Fibroblast of the conjunctiva (primary cell): Measurements from ENCODE around the gene GLYATL1B.
"Not testable (repeated sequence)": the region's sequence is repeated elsewhere in the genome, so short reads cannot be mapped to it uniquely, and the experiment has no call there.

Experiments
- DNase-seq: peaks from one replicate; pipeline ENCODE4 v3.0.0-alpha.2; 2010; ENCODE audit warnings: low read depth

The GLYATL1B gene

GRCh38 chr11:59095972-59096575 lies 10.0 kb downstream of the GLYATL1B start:
- DNase-seq, result not testable (repeated sequence)

DNA sequence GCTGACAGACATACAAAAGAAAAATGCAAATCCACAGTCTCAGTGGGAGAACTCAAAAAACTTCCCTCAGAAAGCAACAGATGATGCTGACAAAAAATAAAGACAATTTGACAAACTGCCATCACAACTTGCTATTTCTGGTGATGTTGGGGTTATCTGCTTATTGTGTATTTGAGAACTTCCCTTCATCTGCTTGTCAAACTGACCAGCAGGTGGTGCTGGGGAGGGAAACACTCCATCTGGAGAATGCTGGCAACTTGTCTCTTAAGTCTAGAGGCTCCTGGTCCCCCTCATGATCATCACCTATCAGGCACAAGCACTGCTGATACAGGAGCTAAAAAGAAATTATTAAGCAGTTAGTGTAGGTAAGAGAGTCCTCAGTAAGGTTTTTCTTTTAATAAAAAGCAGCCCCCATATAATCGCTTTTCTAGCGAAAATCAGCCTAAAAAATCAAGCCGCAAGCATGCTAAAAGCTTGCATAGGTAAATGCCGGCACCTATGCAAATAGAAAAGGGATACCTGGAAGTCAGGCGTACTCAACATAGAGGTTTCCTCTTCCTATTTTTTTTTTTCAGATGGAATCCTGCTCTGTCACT lies 11.1 kb downstream of the GLYATL1B start:
- DNase-seq, result peak; percentile 41

DNA sequence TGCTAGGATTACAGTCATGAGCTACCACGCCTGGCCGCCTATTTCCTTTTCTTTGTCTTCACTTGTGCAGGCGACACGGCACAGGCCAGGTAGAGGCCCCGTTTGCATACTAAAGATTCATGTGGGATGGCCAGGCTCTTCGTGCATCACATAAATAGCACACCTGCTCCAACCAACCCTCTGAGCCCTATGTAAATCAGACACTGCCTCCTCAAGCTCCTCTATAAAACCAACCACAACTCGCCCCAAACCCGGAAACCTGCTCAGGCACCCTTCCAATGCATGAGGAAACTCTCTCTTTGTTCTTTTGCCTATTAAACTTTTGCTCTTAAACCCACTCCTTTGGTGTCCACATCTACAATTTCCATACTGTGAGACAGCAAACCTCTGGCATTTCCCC lies 11.8 kb downstream of the GLYATL1B start:
- DNase-seq, result not testable (repeated sequence)

- DNase-seq, result peak; percentile 6
Observed at GRCh38 chr11:59102259-59102765, 16.2 kb downstream of the GLYATL1B start.

DNA sequence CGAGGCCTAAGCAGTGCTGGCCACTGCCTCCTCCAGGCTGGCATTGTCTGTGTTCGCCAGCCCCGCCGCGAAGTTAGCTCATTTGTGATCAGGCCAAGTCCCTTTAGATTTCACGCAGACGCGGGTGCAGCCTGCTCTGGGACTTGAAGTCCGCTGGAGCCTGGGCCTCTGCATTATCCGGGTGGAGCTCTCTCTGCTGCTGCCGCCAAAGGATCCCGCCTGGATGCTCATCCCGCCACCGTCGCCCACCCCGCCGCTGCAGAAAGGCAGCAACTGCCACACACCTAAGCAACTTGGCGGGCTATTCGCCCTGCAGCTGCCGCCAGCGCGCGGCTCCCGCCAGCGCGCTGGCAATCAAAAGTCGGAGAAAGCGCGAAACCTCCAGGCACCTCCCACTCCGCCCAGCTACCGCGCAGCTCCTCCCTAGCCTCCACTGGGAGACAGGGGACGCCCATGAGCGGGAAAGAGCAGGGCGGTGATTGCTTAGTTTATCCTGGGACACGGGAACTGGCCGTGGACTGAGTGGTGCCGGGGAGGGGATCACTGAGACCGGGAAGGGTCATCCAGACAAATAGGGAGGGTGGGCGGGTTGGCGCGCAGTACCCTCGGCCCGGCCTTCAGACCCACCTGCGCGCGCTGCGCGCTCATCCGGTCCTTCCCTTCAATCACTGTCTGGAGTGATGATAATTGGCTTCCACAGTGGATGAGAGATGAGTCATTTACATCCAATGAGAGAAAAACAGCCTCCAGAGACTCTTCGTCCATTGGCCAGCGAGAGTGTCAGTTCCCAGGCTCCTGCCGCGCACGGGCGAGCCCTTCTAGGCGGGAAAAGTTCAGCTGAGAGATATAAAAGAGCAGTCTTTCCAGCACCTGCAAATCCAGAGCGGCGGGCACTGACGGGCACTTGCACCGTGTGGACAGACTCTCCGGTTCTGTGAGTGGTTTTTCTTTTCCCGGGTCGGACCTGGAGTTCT lies 20.5 kb downstream of the GLYATL1B start, which contains the start of gene FAM111B:
TSS of gene FAM111B (plus strand) at position 875 of the 974 bp plus-strand sequence. CDS start 2,389 bp downstream, outside the sequence.
- DNase-seq, result peak; percentile 75

DNA sequence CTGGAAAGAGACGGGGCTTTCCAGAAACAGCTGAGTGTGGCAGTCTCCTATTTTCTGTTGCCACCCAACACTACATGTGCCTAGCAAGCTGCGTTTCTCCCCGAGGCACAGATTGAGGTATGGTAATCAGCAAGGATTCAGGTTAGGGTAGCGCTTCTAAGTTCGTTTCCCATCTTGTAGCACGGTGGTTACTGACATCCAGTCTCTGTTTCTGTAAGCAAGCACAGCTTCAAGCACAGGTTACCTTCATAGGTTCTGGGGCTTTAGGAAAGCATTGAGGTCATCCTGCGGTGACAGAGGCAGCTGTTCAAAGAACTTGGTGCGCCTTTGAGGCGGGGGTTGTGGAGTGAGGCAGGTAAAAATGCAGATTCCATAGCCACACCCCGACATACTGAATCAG lies 21.6 kb downstream of the GLYATL1B start:
- not testable (repeated sequence) for DNase-seq

DNA sequence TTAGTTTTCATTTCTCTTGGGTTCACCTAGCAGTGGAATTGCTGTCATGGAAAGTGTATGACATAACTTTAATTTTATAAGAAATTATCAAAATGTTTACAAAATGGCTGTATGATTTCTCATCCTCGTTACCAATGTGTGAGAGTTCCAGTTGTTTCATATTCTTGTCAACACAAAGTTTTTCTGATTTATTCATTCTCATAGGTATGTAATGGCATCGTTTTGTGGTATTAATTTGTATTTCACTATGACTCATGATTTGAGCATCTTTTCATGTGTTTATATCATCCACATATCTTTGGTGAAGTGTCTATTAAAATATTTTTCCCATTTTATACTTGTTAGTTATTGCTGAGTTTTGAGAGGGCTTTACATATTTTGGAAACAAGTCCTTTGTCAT lies 26.4 kb downstream of the GLYATL1B start:
- DNase-seq, result no peak

GRCh38 chr11:59114344-59114743 lies 28.2 kb downstream of the GLYATL1B start:
- DNase-seq, result no peak

- no peak for DNase-seq
Observed at GRCh38 chr11:59115553-59115952, 29.4 kb downstream of the GLYATL1B start.

DNA sequence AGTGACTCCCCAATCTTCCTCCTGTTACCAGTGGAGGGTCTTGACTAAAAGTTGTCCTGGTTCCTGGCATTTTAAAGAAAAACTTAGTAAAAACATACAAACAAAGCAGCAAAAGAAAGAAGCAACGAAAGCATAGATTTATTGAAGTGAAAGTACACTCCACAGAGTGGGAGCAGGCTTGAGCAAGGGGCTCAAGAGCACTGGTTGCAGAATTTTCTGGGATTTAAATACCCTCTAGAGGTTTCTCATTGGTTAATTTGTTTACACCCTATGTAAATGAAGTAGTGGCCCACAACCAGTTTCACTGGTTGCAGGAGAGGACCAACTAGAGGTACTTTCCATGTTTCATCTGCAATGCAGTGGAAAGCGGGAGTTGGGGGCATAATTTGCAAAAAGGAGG lies 31.7 kb downstream of the GLYATL1B start:
- no peak for DNase-seq

GRCh38 chr11:59119826-59120225 lies 33.7 kb downstream of the GLYATL1B start:
- DNase-seq, result no peak

DNA sequence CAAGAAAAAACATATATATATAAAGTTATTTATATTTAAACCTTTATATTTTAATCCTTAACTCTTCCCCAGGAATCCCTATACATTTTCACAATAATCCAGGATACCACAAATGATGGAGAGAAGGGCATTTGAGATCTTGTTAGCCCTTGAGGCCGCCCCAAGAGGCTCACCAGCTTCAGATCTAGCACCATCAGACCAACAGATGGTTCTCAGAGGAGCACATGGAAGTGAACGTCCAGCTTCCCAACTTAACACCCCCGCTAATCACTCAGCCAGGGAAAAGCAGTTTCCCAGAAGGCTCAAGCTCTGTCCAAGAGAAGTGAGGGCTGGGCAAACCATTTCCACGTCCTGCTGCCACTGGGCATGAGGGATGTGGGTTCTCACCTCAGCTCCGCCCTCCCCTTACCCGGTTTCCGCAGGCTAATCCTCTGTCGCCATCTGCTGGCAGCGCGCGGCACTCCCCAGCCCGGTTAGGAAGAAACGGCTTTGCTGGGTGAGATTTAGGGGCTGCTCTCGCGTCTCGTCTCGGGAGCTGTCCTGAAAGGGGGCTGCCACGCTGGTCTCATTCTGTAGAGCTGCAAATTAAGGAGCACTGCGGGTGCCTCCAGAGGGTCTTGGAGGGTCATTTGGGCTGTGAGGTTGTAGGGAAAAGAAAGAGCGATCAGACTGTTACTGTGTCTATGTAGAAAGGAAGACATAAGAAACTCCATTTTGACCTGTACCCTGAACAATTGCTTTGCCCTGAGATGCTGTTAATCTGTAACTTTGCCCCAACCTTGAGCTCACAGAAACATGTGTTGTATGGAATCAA lies 49.7 kb downstream of the GLYATL1B start:
- peak; percentile 55 for DNase-seq

DNA sequence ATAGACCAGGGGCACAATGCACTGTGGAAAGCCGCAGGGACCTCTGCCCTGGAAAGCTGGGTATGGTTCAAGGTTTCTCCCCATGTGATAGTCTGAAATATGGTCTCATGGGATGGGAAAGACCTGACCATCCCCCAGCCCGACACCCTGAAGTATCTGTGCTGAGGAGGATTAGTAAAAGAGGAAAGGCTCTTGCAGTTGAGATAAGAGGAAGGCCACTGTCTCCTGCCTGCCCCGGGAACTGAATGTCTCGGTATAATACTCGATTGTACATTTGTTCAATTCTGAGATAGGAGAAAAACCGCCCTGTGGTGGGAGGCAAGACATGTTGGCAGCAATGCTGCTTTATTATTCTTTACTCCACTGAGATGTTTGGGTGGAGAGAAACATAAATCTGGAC lies 50.4 kb downstream of the GLYATL1B start:
- not testable (repeated sequence) for DNase-seq

DNA sequence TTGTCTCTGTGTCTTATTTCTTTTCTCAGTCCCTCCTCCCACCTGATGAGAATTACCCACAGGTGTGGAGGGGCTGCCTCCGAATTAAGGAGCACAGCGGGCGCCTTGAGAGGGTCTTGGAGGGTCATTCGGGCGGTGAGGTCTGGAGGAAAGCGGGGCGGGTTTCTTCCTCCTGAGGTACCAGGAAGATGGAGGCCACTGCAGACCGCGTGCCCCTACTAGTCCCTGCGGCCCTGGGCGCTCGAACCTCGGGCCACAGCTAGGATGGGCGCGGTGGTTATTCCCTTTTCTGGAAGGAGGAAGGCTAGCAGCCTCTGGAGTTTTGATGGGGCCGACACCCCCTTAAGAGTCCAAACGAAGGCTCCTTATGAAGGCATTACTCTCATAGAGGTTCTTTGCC lies 51.1 kb downstream of the GLYATL1B start:
- DNase-seq, result no peak

DNA sequence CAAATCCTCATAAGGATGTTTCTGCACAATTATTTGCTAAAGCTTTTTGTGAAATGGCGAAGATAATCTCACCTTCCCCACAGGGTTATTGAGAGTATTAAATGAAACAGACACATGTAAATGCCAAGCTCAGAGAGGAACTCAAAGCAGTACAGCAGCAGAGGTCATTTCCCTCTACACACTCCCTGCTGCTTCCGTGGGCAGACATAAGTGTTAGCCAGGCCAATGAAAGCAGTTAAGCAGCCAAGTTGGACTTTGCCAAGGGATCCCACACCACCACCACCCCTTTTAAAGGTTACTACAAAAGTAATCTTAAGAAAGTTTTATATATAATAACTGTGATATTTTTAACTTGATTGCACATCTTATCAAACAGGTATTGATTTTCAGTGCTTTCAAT lies 52.5 kb downstream of the GLYATL1B start:
- no peak for DNase-seq

GRCh38 chr11:59141191-59141590 lies 55.1 kb downstream of the GLYATL1B start:
- no peak for DNase-seq

- DNase-seq, result no peak
Observed at GRCh38 chr11:59141673-59142460, 55.8 kb downstream of the GLYATL1B start.

DNA sequence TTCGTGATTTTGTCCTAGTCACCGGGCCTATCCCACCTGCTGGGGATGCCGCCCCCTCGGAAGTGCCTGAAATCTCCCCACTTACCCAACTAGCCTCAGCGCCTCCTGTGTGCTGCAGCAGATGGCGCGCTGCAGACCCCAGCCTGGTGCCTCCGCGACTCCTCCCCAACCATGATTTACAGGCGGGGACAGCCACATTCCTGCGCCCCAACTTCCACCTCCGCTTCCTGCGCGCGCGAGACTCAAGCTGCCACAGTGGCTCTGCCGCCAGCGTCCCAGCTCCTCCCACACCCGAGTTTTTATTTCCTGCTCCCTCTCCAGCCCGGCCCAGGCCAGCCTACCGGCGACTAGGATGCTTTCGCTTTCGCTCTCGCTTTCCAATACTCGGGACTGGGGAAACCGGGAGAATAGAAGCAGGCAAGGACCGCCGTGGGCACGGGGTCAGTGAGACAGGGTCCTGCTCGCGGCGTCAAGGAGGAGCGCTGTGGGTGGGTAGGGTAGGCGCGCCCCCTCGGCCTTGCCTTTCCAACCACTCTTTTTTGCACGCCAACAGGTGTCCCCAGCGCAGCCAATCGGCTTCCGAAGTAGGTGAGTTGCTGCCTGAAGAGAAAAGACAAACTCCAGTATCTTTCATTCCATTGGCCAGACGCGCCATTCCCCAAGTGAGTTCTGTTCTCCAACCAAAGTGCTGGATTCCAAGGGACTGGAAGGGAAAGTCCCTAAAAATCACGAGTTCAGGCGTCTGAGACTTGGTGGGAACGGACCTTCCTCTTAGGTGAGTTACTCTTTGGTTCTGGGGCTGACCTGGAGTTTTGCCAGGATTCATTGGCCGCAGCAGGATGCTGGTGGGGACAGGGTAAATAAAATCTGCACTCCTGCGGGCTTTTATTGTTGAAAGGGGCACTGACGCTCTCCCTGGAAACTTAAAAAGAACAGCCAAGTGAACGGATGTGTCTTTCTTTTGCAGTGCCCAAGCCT lies 56.7 kb downstream of the GLYATL1B start, which contains the start of gene FAM111A:
TSS of gene FAM111A (plus strand) at position 327 of the 978 bp plus-strand sequence. CDS start 6,017 bp downstream, outside the sequence.
- DNase-seq, result peak; percentile 65

DNA sequence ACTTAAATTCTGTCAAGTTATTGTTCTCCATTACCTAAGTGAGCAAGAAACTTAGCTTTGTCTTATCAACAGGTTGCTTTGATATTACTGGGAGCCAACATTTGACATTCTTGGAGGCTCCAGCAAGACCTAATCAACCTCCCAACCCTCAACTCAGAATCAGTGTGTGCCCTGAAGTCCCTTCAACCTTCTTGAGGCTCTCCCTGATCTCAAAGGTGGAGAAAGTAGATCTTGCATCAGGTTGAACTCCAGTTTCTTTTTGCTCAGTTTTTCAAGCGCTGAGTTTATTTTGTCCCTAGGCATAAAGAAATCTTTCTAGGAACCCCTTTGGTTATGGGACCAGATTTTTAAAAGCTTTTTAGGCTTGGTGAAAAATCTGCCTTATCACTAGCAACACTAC lies 58.0 kb downstream of the GLYATL1B start:
- no peak for DNase-seq
